GM18508 (cell line): Measurements from ENCODE around the gene VTA1.

Experiments
- ATAC-seq: cut with Tn5 transposase; IDR thresholded peaks from one replicate; pipeline ENCODE4 v1.9.1; 2021; ENCODE audit warnings: moderate number of reproducible peaks; ENCODE audit not compliant: insufficient read depth, unreplicated experiment

Gene VTA1

DNA sequence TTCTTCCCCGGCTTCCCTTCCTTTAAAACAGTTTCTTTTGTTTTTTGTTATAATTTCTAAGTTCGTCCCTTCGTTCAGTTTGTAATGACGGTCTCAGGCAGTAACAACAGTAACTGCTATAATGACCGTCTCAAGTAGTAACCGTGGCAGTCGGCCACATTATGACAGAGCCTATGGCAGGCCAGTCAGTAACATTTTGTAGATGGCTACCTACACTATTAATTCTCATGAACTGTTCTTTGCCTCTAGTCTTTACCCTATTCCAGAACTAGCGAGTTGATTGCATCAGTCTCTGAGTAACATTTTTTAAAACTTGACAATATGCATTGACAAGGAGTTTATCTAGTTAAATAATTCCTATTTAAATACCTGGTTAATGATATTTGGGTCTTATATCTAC lies 111.7 kb downstream of the VTA1 start:
- ATAC-seq: no peak

DNA sequence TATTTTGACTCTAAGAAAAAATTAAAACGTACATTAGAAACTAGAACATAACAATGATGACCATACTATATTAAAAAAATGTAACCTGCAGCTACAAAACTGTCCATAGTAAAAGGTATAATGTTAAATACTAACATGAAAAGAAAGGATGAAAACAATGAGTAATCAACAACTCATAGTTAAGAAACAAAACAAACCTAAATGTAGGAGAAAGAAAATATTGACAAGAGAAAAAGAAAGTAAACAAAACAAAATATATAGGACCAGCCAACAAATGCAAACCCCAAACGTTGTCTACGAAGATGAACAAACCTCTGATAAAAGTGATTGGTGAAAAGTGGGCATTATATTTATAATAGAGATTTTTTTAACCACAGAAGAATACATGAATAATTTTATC lies 113.7 kb downstream of the VTA1 start:
- no peak for ATAC-seq

DNA sequence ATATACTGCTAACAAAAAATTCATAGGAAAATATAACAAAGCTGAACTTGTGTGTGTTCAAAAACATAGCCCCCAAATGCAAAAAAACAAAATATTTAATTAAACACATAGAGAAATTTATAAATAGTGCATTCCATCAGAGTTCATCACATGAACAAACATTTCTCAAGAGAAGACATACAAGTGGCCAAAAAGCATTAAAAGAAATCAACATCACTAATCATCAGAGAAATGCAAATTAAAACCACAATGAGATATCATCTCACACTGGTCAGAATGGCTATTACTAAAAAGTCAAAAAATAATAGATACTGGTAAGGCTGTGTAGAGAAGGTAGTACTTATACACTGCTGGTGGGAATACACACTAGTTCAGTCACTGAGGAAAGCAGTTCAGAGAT lies 115.2 kb downstream of the VTA1 start:
- no peak for ATAC-seq

DNA sequence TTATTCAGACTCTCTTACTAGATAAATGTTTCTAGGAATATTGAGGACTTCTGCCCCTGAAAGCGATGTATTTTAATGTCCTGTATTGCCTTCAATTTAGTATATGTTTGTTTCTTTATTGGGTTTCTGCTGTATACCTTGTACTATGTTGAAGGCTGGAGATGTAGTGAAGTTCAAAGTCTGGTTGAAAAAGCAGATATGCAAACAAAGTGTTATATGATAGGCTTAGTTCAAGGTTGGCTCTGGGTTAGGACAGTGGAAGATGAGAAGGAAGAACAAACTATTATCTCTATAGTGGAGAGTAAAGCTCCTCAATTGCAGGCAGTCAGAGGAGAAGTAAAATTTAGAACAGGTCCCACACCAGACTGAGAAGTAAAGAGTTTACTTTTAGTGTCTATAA lies 118.4 kb downstream of the VTA1 start:
- no peak for ATAC-seq

DNA sequence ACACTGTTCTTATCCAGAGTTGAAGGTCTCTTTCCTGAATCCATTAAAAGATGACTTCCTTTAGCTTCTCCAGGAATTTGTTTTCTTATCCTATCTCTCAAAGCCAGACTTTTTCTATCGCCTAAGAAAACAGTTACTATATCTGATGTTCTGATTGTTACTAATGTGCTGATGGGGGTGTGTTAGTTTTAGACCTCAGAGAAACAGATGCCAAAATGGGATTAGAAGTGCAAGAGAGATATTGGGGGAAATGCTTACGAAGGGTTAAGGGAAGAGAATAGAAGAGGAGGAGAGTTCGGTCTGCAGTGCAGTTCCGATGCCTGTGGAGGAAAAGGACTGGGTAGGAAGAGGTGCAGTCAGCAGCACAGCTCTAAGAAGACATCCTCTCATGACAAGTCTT lies 119.0 kb downstream of the VTA1 start:
- ATAC-seq: no peak

DNA sequence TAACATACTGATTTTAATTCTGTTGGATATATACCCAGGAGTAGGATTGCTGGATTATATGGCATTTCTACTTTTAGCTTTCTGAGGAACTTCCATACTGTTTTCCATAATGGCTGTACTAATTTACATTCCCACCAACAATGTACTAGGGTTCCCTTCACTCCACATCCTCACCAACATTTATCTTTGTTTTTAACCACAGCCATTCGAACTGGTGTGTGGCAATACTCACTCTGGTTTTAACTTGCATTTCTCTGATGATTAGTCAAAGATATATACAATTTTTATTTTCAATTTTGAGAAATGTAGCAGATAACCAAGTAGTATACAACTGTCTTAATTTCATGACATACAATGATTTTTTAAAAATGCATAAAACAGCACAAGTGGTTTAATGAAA lies 124.4 kb downstream of the VTA1 start:
- ATAC-seq: no peak
